HCT116 (cell line): ENCODE measurements around the gene MAGEA9.
"Not testable (repeated sequence)": the region's sequence is repeated elsewhere in the genome, so short reads cannot be mapped to it uniquely, and the experiment has no call there.

Source experiments
- CTCF ChIP-seq, 3 experiments: fragments of 200-600 bp in 1 of 3; sonication (generic) in 1 of 3; IDR thresholded peaks in 2 of 3; conservative IDR thresholded peaks in 1 of 3; 2 replicates each; pipeline ENCODE4 v1.5.1; 2012 to 2017; ENCODE audit warnings: low read depth in 2 of 3, low read length in 2 of 3, antibody characterized with exemption in 1 of 3, borderline replicate concordance in 1 of 3, control low read depth in 1 of 3, mild to moderate bottlenecking in 1 of 3, mixed read lengths in 1 of 3, mixed run types in 1 of 3, moderate library complexity in 1 of 3; ENCODE audit not compliant: insufficient read depth in 1 of 3
- ZFX ChIP-seq: fragments of 450-650 bp; IDR thresholded peaks from 2 replicates; pipeline ENCODE4 v1.6.1; 2017

- not testable (repeated sequence) for TF ChIP-seq ZFX; CTCF (IDR thresholded peaks at IDR 0.05 in 2 of 3, conservative IDR thresholded peaks at IDR 0.05 in 1 of 3; ENCODE audit: borderline replicate concordance in 1 of 3, insufficient read depth in 1 of 3, low read depth in 2 of 3, low read length in 2 of 3)
These were observed at the start of gene MAGEA9 for GRCh38 chrX:149781727-149782126.
